Hepatocyte (in vitro differentiated cells): ENCODE measurements around the gene CERK. TPM values are rescaled to one million over a fixed set of nuclear protein-coding genes. Genes with fewer than 3 reads are reported as not detected.
A peak's percentile ranks its signal among the peaks of the same experiment; 100 is the strongest.

Experiments used
- DNase-seq: peaks from one replicate; pipeline ENCODE4 v3.0.0-alpha.2; 2016; ENCODE audit warnings: low spot score
- H2AFZ ChIP-seq: fragments of 200-600 bp; sonication (generic); 2 replicates; pipeline ENCODE4 v1.6.0; 2016; ENCODE audit warnings: antibody characterized with exemption, mild to moderate bottlenecking
- H3K27ac ChIP-seq: fragments of 200-600 bp; sonication (generic); 2 replicates; pipeline ENCODE4 v1.5.1; 2016; ENCODE audit warnings: mild to moderate bottlenecking
- H3K27me3 ChIP-seq: fragments of 200-600 bp; sonication (generic); 2 replicates; pipeline ENCODE4 v1.6.1; 2016
- H3K36me3 ChIP-seq: fragments of 200-600 bp; sonication (generic); replicated peaks from 2 replicates; pipeline ENCODE4 v1.5.1; 2016; ENCODE audit warnings: low read depth; ENCODE audit not compliant: insufficient read depth
- H3K4me1 ChIP-seq: fragments of 200-600 bp; sonication (generic); 2 replicates; pipeline ENCODE4 v1.5.1; 2016; ENCODE audit warnings: mild to moderate bottlenecking, moderate library complexity; ENCODE audit not compliant: insufficient read depth
- H3K4me2 ChIP-seq: fragments of 200-600 bp; sonication (generic); 2 replicates; pipeline ENCODE4 v1.6.0; 2016
- H3K4me3 ChIP-seq: fragments of 200-600 bp; sonication (generic); 2 replicates; pipeline ENCODE4 v1.5.1; 2016; ENCODE audit warnings: mild to moderate bottlenecking
- H3K79me2 ChIP-seq: fragments of 200-600 bp; sonication (generic); 2 replicates; pipeline ENCODE4 v1.6.0; 2017; ENCODE audit warnings: mild to moderate bottlenecking
- H3K9me2 ChIP-seq: fragments of 200-600 bp; sonication (generic); replicated peaks from 2 replicates; pipeline ENCODE4 v1.6.0; 2017; ENCODE audit warnings: mild to moderate bottlenecking; ENCODE audit not compliant: insufficient read depth
- H3K9me3 ChIP-seq: fragments of 200-600 bp; sonication (generic); 2 replicates; pipeline ENCODE4 v1.5.1; 2016; ENCODE audit warnings: low read depth, mild to moderate bottlenecking
- H4K20me1 ChIP-seq: fragments of 200-600 bp; sonication (generic); 2 replicates; pipeline ENCODE4 v1.6.0; 2016; ENCODE audit warnings: mild to moderate bottlenecking; ENCODE audit not compliant: insufficient read depth, poor library complexity, severe bottlenecking
- EZH2 ChIP-seq: fragments of 200-600 bp; sonication (generic); IDR thresholded peaks from 2 replicates; pipeline ENCODE4 v1.6.1; 2016; ENCODE audit warnings: antibody characterized with exemption, mild to moderate bottlenecking, borderline replicate concordance
- EZH2phosphoT487 ChIP-seq: fragments of 200-600 bp; sonication (generic); IDR thresholded peaks from one replicate; pipeline ENCODE4 v1.6.1; 2018; ENCODE audit warnings: antibody characterized with exemption, mild to moderate bottlenecking, low read depth, moderate library complexity; ENCODE audit not compliant: unreplicated experiment, severe bottlenecking
- WGBS: methylation state at CpG from one replicate; pipeline ENCODE4 v1.1.6; 2016; ENCODE audit warnings: low lambda C conversion rate; ENCODE audit errors: missing lambda C conversion rate; 5-methylcytosine and 5-hydroxymethylcytosine counted together
- polyA plus RNA-seq: library from polyadenylated mRNA; unstranded; fragments of >200 nt; fragmentation: Nextera tagmentation; extraction: Ambion mirVana; gene quantifications from 2 replicates; pipeline ENCODE4 v1.2.1, GENCODE V29; 2016
- total RNA-seq: library from RNA; depleted of rRNA; stranded (reverse); fragments of >200 nt; gene quantifications from 2 replicates; pipeline ENCODE4 v1.2.3, GENCODE V29; 2014
- TF ChIP-seq, protein P1 (sequence below): fragments of 200-600 bp; sonication (generic); IDR thresholded peaks from 2 replicates; pipeline ENCODE4 v1.5.1; 2016; ENCODE audit warnings: antibody characterized with exemption, mild to moderate bottlenecking; ENCODE audit not compliant: poor library complexity

CERK gene
- total and polyA plus RNA-seq, 2 experiments from 2014 or later, result 38.6 to 59.0 TPM

DNA sequence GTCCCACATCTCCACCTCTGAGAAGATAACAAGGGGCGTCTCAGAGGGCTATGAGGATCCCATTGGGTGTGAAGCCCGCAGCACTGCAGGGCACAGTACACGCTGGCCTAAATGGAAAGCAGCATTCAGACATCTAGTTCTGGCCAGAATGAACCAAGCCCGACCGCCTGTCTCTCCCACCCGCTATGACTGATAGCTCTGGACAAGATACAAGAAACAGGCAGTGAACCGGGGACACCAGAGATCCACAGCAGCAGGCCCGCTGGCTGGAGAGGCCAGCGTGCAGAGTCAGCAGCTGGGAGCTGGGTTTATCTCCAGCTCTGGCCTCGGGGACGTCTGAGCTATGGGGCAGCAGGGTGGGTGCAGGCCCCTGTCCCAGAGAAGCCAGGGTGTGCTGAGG, 9.6 kb downstream of the CERK start:
- peaks cover 83% of the 10 kb centered on the region for H4K20me1 ChIP-seq
- no peaks in the 10 kb centered on the region for H3K27me3 ChIP-seq
- DNase-seq, result peak; percentile 37
- H2AFZ ChIP-seq, result no peak overlapping the region
- H3K27ac ChIP-seq, result peak overlapping the region; percentile 48
- H3K9me2 ChIP-seq, result no peaks in the 10 kb centered on the region
- TF ChIP-seq EZH2 (no peak), EZH2phosphoT487 (no peak)
- TF ChIP-seq, protein P1, sequence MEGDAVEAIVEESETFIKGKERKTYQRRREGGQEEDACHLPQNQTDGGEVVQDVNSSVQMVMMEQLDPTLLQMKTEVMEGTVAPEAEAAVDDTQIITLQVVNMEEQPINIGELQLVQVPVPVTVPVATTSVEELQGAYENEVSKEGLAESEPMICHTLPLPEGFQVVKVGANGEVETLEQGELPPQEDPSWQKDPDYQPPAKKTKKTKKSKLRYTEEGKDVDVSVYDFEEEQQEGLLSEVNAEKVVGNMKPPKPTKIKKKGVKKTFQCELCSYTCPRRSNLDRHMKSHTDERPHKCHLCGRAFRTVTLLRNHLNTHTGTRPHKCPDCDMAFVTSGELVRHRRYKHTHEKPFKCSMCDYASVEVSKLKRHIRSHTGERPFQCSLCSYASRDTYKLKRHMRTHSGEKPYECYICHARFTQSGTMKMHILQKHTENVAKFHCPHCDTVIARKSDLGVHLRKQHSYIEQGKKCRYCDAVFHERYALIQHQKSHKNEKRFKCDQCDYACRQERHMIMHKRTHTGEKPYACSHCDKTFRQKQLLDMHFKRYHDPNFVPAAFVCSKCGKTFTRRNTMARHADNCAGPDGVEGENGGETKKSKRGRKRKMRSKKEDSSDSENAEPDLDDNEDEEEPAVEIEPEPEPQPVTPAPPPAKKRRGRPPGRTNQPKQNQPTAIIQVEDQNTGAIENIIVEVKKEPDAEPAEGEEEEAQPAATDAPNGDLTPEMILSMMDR, result no peak
- H3K4me1 ChIP-seq, result peaks cover 45% of the 10 kb centered on the region
- H3K9me3 ChIP-seq, result no peaks in the 10 kb centered on the region
- H3K36me3 ChIP-seq, result no peaks in the 10 kb centered on the region
- WGBS, result 64% methylated on average over 11 of the region's 11 CpGs
- no peak overlapping the region for H3K4me2 ChIP-seq
- H3K79me2 ChIP-seq, result peaks cover 97% of the 10 kb centered on the region
- H3K4me3 ChIP-seq, result no peak overlapping the region

DNA sequence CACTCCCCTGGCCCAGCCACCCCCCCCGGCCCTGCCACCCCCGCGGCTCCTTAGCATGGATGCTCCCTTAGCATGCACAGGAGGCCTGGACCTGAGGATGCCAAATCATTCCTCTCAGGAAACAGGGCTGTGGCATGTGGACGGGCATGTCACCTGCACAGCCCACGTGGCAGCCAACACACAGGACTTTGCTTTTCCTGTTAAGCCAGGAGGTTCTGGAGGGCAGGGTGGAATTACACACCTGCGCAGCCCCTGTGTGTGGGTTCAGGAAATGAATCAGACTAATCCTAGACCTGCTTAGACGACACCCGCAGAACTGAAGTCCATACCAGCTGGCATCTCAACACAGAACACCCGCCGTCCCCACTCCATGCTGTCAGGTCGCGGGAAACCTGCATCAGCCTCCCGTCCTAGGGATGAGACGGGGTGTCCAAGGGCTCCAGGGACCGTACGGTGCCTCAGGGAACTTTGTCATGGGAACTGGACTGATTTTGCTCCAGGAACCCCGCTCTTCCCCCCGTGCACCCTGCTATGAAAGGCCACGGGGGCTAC, 10.2 kb downstream of the CERK start:
- Histone ChIP-seq H3K27ac (peak overlapping the region; percentile 48), H3K4me1 (peaks cover 45% of the 10 kb centered on the region), H2AFZ (no peak overlapping the region), H3K9me3 (no peaks in the 10 kb centered on the region), H3K9me2 (no peaks in the 10 kb centered on the region), H3K79me2 (peaks cover 96% of the 10 kb centered on the region), H3K4me2 (no peak overlapping the region), H3K27me3 (no peaks in the 10 kb centered on the region), H3K4me3 (no peak overlapping the region), H4K20me1 (peaks cover 82% of the 10 kb centered on the region), H3K36me3 (no peaks in the 10 kb centered on the region)
- peak; percentile 6 for DNase-seq
- no peak for TF ChIP-seq EZH2
- 89% methylated on average over 16 of the region's 19 CpGs for WGBS

DNA sequence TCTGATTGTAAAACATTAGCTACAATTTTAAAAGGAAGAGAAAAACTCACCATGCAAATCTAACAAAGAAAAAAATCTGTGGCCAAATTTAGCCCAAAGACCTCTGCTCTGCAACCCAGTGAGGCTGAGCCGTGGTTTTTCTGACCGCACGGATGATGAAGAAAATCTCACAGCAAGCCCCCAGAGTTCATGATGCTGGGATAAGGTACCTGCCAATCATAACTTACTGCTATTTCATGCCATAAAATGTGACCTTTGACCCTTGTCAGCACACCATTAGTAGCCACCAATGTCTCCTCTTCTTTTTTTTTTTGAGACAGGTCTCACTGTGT, 11.1 kb downstream of the CERK start:
- H3K36me3 ChIP-seq, result no peaks in the 10 kb centered on the region
- 90% methylated on average over 3 of the region's 3 CpGs for WGBS
- no peaks in the 10 kb centered on the region for H3K27me3 ChIP-seq
- TF ChIP-seq, protein P1, result no peak
- TF ChIP-seq EZH2, result no peak
- no peak for TF ChIP-seq EZH2phosphoT487
- DNase-seq, result no peak
- H3K9me2 ChIP-seq, result no peaks in the 10 kb centered on the region
- H3K27ac ChIP-seq, result peak overlapping the region; percentile 66
- H4K20me1 ChIP-seq, result peaks cover 83% of the 10 kb centered on the region
- H2AFZ ChIP-seq, result no peak overlapping the region
- no peak overlapping the region for H3K4me3 ChIP-seq
- H3K4me2 ChIP-seq, result no peak overlapping the region
- peaks cover 94% of the 10 kb centered on the region for H3K79me2 ChIP-seq
- H3K4me1 ChIP-seq, result peaks cover 42% of the 10 kb centered on the region
- no peaks in the 10 kb centered on the region for H3K9me3 ChIP-seq

DNA sequence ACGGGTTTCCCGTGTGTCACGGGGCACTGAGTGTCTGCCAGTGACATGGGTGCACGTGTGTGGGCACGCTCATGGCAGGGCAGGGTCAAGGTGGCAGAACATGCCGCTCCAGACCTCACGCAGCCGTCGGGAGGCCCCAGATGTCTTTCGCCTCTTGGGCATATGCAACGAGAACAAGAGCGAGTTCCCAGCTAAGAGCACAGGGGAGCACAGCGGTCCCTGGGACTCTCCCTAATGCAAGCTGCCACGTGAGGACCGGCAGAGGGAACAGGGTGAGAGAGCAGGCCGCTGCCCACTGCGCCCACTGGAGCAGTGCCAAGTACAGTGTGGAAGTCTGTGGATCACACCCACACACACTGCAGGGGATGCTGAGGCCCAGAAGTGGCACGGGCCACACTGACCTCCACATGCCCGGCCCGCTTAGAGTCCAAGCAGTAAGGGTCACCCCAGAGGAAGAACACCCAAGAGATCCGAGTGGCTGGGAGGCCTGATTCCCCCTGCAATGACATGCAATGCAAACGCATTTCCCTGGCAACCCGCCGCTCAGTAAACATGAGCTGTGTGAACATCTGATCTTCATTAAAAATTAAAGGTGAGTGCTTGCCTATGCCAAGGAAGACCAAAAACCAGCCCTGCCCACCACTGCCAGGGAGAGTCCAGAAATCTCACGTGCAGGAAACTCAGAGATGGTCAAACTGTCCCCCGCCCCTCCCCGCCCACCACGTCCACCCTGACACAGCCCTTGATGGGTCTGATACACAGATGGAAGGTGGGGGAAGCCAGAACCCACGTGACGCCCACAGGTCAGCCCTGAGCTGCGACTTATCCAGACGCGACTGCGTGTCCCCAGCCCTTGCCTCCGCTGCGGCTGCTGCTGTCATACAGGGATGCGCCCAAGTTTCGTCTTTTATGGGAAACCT, 11.7 kb downstream of the CERK start:
- Histone ChIP-seq H3K4me2 (peak overlapping the region; percentile 59), H3K27me3 (no peaks in the 10 kb centered on the region), H3K4me1 (peaks cover 36% of the 10 kb centered on the region), H3K27ac (peak overlapping the region; percentile 66), H3K9me3 (no peaks in the 10 kb centered on the region), H2AFZ (no peak overlapping the region), H3K9me2 (no peaks in the 10 kb centered on the region), H3K36me3 (no peaks in the 10 kb centered on the region), H4K20me1 (peaks cover 80% of the 10 kb centered on the region), H3K4me3 (no peak overlapping the region), H3K79me2 (peaks cover 91% of the 10 kb centered on the region)
- DNase-seq, result peak; percentile 39
- no peak for TF ChIP-seq EZH2
- TF ChIP-seq EZH2phosphoT487, result no peak
- TF ChIP-seq, protein P1, result no peak
- 72% methylated on average over 38 of the region's 38 CpGs for WGBS
